Measurements from ENCODE around the gene MYO3B. TPM values are rescaled to one million over a fixed set of nuclear protein-coding genes. Genes with fewer than 3 reads are reported as not detected.

MYO3B gene
- total RNA-seq, 1 experiment from 2014 or later, result 0.04 TPM

DNA sequence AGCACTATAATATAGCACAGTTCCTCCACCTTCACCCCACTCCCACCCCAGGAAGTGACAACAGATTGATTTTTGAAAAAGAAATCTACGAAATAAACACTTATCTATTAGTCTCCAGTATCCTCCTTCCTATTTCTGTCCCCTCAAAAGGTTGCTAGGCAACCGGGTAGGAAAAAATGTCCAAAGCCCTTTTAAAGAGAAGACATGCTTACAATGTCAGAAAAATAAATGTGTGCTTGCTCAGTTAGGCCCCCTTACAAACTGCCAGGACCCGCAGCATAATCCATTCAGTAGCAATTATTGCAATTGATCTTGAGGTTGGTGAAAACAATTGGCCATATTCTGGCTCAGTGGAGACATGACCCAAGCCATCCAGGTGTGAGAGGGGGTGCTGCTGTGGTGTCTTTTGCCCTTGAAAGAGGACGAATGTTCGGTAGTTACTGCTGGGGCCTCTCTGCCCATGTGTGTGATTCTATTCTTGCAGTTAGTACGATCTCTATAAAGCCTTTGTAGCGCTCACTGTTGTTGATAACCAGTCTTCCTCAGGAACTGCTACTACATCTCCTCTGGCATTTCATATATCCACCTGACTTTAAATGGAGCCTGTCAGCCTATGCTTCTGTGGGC is 144.3 kb downstream of the MYO3B start:
- no peak for DNase-seq
- no peak overlapping the region for H3K27ac ChIP-seq
- H3K36me3 ChIP-seq, result no peaks in the 10 kb centered on the region
- H3K4me3 ChIP-seq, result no peak overlapping the region
- no peaks in the 10 kb centered on the region for H3K27me3 ChIP-seq
- no peaks in the 10 kb centered on the region; the same call in 1 of the 2 replicates for H3K9me3 ChIP-seq (replicated peaks)
- no peaks in the 10 kb centered on the region for H3K4me1 ChIP-seq

DNA sequence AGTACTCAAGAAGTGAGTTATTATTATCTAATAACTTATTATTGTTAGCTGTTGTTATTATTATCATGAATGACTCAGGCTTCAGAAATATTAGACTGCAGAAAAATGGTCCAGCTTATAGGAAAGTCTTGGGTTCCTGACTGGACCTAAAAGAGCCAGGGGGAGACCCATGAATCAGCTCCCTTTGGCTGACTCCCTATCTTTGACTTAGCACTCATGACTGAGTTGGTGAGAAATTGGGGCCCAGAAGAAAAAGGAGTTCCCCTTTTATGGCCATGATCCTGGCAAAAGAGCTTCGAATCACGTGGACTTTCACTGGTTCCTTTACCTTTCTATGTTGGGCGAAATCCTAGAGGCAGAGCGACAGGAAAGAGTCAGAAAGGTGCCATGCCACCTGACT is 145.8 kb downstream of the MYO3B start:
- H3K4me1 ChIP-seq, result no peaks in the 10 kb centered on the region
- H3K9me3 ChIP-seq (replicated peaks), result no peaks in the 10 kb centered on the region; the same call in 1 of the 2 replicates
- no peak overlapping the region for H3K4me3 ChIP-seq
- no peaks in the 10 kb centered on the region for H3K27me3 ChIP-seq
- H3K27ac ChIP-seq, result no peak overlapping the region
- no peak for DNase-seq
- H3K36me3 ChIP-seq, result no peaks in the 10 kb centered on the region

- no peaks in the 10 kb centered on the region for H3K36me3 ChIP-seq
- H3K27me3 ChIP-seq, result no peaks in the 10 kb centered on the region
- DNase-seq, result peak; percentile 44 to 72
- no peak overlapping the region for H3K27ac ChIP-seq
- H3K4me3 ChIP-seq, result no peak overlapping the region
- H3K9me3 ChIP-seq (replicated peaks), result no peaks in the 10 kb centered on the region
- H3K4me1 ChIP-seq, result no peaks in the 10 kb centered on the region
Measured at GRCh38 chr2:170324640-170325046, 146.7 kb downstream of the MYO3B start.

- Histone ChIP-seq H3K27ac (no peak overlapping the region), H3K4me3 (no peak overlapping the region), H3K36me3 (no peaks in the 10 kb centered on the region), H3K4me1 (no peaks in the 10 kb centered on the region), H3K27me3 (no peaks in the 10 kb centered on the region), H3K9me3 (replicated peaks) (no peaks in the 10 kb centered on the region; the same call in 1 of the 2 replicates)
- DNase-seq, result no peak
Measured at GRCh38 chr2:170330881-170331280, 152.9 kb downstream of the MYO3B start.

GRCh38 chr2:170332676-170333402 is 154.9 kb downstream of the MYO3B start:
- Histone ChIP-seq H3K4me1 (no peaks in the 10 kb centered on the region), H3K27ac (no peak overlapping the region)
- peak in 1 of 2 experiments; percentile 59 for DNase-seq

DNA sequence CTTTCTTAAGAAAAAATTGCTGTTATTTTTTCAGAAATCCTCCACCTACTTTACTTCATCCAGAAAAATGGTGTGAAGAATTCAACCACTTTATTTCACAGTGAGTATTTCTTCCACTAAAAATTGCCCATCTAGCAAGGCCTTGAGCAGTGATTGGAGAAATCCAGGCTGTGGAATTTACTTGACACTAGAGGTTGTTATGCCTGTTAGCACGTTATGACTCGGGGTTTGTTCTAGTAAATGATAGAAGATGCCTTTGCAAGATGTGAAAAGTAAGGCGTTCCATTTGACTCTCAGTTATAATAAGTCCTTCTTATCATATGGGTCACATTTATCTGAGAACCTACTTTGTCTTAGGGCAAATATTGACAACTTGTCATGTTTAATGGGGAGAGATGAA is 157.4 kb downstream of the MYO3B start:
- DNase-seq, result no peak
- Histone ChIP-seq H3K36me3 (no peaks in the 10 kb centered on the region), H3K27me3 (no peaks in the 10 kb centered on the region), H3K9me3 (replicated peaks) (no peaks in the 10 kb centered on the region; the same call in 1 of the 2 replicates), H3K27ac (no peak overlapping the region), H3K4me1 (no peaks in the 10 kb centered on the region), H3K4me3 (no peak overlapping the region)

More at GRCh38 chr2:170332676-170333402, 154.9 kb downstream of the MYO3B start:
- H3K4me3 ChIP-seq, result no peak overlapping the region
- H3K36me3 ChIP-seq, result no peaks in the 10 kb centered on the region
- H3K27me3 ChIP-seq, result no peaks in the 10 kb centered on the region
- no peaks in the 10 kb centered on the region; the same call in 1 of the 2 replicates for H3K9me3 ChIP-seq (replicated peaks)

DNA sequence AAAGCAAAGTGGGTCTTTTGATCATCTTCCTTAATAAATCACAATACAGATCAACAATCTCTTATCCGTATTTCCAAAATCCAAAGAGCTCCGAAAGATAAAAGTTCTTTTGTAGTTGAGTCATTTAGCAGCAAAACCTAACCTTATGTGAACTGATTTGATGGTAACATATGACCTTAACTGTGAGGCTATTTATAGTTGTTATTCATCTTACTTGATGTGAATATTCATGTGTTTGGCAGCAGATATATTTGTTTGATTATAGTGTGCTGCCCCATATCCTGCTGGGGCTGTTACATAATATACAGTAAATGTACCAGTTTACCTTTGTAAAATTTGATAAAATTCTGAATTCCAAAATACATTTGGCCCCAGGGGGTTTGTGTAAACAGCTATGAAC is 158.5 kb downstream of the MYO3B start:
- Histone ChIP-seq H3K4me1 (no peaks in the 10 kb centered on the region), H3K9me3 (replicated peaks) (no peaks in the 10 kb centered on the region; the same call in 1 of the 2 replicates), H3K27ac (no peak overlapping the region), H3K36me3 (no peaks in the 10 kb centered on the region), H3K27me3 (no peaks in the 10 kb centered on the region), H3K4me3 (no peak overlapping the region)
- no peak for DNase-seq

DNA sequence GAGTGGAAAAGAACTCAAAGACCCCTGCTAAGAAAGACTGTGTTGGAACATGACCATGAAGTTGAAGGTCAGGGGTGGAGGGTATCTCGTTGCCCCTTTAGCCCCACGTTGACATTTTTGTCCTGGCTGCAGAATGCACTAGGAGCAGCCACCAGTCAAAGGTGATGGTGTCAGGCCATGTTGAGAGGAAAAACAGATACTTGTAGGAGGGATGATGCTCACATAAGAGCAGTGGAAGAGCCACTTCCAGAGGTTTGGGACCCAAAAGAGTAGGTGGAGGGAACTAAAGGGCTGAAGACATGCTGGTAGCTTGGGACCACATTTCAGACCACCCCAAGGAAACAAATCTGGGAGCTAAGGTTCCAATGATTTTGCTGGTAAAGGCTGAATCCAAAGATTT is 159.0 kb downstream of the MYO3B start:
- no peak overlapping the region for H3K4me3 ChIP-seq

GRCh38 chr2:170339322-170339721 is 161.4 kb downstream of the MYO3B start:
- no peak for DNase-seq
- Histone ChIP-seq H3K27me3 (no peaks in the 10 kb centered on the region), H3K27ac (no peak overlapping the region), H3K4me1 (no peaks in the 10 kb centered on the region), H3K4me3 (no peak overlapping the region), H3K9me3 (replicated peaks) (no peaks in the 10 kb centered on the region), H3K36me3 (no peaks in the 10 kb centered on the region)

More for the DNA sequence above, 159.0 kb downstream of the MYO3B start:
- Histone ChIP-seq H3K36me3 (no peaks in the 10 kb centered on the region), H3K27me3 (no peaks in the 10 kb centered on the region), H3K27ac (no peak overlapping the region), H3K4me1 (no peaks in the 10 kb centered on the region), H3K9me3 (replicated peaks) (no peaks in the 10 kb centered on the region; the same call in 1 of the 2 replicates)
- no peak for DNase-seq

- no peaks in the 10 kb centered on the region for H3K9me3 ChIP-seq (replicated peaks)
- H3K4me3 ChIP-seq, result no peak overlapping the region
- no peak for DNase-seq
- no peak overlapping the region for H3K27ac ChIP-seq
- H3K27me3 ChIP-seq, result no peaks in the 10 kb centered on the region
- H3K4me1 ChIP-seq, result no peaks in the 10 kb centered on the region
- H3K36me3 ChIP-seq, result no peaks in the 10 kb centered on the region
Measured at GRCh38 chr2:170339750-170340692, 162.1 kb downstream of the MYO3B start.

DNA sequence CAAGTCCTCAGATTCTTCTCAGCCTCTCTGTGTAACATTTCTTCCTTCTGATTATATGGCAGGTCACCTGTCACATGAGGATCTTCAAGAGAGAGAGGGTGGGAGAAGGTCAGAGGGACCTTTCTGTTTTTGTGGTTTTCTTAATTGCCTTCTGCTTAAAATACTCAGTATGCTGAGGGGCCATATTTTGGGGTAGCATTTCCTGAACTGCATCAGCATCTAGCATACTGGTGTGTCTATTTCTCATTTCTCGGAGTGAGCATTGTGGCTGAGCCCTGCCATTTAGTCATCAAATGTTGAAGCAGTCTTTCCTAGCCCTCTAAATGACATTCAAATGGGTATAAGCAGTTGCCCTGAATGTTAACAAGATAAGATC is 162.7 kb downstream of the MYO3B start:
- Histone ChIP-seq H3K27ac (no peak overlapping the region), H3K9me3 (replicated peaks) (no peaks in the 10 kb centered on the region), H3K4me3 (no peak overlapping the region), H3K27me3 (no peaks in the 10 kb centered on the region), H3K36me3 (no peaks in the 10 kb centered on the region), H3K4me1 (no peaks in the 10 kb centered on the region)
- no peak for DNase-seq

DNA sequence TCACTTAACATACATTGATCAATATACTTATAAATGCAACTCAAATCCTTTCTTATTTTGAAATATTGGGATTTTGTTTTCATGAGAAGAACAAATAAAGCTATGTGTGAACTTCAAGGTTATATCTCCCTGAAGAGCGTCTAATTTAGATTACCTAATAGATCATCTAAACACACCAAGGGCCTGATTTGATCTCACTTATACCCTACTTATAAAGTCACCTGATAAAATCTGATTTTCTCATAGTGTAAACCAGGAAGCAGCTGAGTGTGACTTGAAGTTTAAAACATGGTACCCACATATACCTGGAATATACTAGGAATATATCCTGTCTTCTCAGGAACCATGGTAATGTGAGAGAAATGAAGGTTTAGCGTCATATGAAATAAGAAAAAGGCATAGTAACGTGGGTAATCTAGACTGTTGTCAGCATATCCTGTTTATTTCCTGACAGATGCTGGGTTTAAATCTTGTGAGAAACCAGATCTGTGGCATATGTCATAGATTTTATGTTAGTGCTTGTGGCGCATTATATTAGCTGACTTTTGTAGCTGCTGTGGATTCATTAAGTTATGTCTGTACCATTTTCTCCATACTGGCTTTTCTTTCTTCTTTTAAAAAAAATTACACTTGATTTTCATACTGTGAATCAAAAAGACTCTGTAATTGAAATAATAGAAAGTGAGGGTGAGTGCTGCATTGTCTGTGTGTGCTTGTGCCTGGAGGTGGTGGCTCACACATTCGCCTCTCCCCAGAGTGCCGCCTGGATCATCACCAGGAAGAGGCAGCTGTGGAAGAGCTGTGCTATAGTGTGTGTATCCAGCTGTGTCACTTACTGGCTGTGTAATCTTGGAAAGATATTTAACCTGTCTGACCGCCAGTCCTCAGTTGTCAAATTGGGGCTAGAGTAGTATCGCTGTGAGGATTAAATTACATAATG is 164.0 kb downstream of the MYO3B start:
- Histone ChIP-seq H3K4me1 (no peaks in the 10 kb centered on the region), H3K27me3 (no peaks in the 10 kb centered on the region), H3K36me3 (no peaks in the 10 kb centered on the region), H3K9me3 (replicated peaks) (no peaks in the 10 kb centered on the region), H3K4me3 (no peak overlapping the region), H3K27ac (no peak overlapping the region)
- DNase-seq, result peak in 1 of 2 experiments; percentile 22

DNA sequence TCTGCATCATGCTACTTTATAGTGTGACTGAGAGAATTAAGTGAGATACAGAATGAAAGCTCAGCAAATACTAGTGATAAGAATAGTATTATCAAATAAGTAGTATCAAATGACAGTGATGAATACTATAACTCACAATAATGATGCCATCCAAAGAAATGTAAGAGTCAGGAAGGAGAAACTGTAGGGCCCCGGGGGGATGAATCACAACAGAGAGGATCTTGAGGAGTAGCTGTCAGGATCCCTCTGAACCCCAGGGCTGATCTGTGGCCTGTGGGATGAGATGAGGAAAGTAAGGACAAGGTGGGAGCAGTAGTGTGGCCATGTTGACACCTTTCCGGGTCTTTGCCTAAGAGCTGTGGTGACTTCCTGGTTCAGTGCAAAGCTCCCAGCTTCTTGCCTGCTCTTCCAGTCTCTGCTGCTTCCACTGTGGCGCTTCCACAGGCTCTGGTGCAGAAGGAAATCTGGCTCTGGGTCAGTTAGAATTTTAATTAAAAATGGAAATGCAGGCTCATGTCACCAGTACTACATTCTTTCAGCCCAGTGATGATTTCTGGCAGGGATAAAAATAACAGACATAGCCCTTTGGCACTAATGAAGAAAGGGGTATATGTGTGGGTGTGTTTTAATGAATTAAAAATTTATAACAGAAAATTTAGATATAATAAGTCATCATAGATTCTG is 166.9 kb downstream of the MYO3B start:
- H3K36me3 ChIP-seq, result no peaks in the 10 kb centered on the region
- no peaks in the 10 kb centered on the region for H3K9me3 ChIP-seq (replicated peaks)
- no peak for DNase-seq
- H3K4me3 ChIP-seq, result no peak overlapping the region
- H3K27me3 ChIP-seq, result no peaks in the 10 kb centered on the region
- no peak overlapping the region for H3K27ac ChIP-seq
- H3K4me1 ChIP-seq, result no peaks in the 10 kb centered on the region
